Spleen (tissue), 7 donors: ENCODE results near the gene TRIM14.

Experiments
- POLR2A ChIP-seq, 3 donors: fragments of 450-650 bp; IDR thresholded peaks; one replicate each; pipeline ENCODE4 v1.5.1; 2017; ENCODE audit warnings: antibody characterized with exemption in 3 of 3, mild to moderate bottlenecking in 1 of 3
- TF ChIP-seq, protein P1 (sequence below), 11 experiments: fragments of 200-600 bp in 7 of 11; fragments of 450-650 bp in 4 of 11; sonication (generic) in 4 of 11; IDR thresholded peaks in 8 of 11; conservative IDR thresholded peaks in 3 of 11; 1 replicate in 7 of 11; 2 replicates in 4 of 11; pipeline versions ENCODE4 v1.4.0 to v1.8.0; 2016 to 2021; ENCODE audit warnings: antibody characterized with exemption in 11 of 11, inconsistent platforms in 4 of 11, mild to moderate bottlenecking in 1 of 11
- donor health status: DM: no; HTN: no; CAD: no; lungs with moderate emphysema.
- donor health status: DM: no; HTN: no; CAD: no.
- donor health status: DM: no; HTN: no; CAD: no.

- TF ChIP-seq, protein P1, sequence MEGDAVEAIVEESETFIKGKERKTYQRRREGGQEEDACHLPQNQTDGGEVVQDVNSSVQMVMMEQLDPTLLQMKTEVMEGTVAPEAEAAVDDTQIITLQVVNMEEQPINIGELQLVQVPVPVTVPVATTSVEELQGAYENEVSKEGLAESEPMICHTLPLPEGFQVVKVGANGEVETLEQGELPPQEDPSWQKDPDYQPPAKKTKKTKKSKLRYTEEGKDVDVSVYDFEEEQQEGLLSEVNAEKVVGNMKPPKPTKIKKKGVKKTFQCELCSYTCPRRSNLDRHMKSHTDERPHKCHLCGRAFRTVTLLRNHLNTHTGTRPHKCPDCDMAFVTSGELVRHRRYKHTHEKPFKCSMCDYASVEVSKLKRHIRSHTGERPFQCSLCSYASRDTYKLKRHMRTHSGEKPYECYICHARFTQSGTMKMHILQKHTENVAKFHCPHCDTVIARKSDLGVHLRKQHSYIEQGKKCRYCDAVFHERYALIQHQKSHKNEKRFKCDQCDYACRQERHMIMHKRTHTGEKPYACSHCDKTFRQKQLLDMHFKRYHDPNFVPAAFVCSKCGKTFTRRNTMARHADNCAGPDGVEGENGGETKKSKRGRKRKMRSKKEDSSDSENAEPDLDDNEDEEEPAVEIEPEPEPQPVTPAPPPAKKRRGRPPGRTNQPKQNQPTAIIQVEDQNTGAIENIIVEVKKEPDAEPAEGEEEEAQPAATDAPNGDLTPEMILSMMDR (IDR thresholded peaks at IDR 0.05 in 8 of 11, conservative IDR thresholded peaks at IDR 0.05 in 3 of 11), result peak in 3 of 11 experiments; percentile 8 to 14 (median 13)
- no peak for TF ChIP-seq POLR2A (IDR thresholded peaks at IDR 0.05)
These were observed 80.1 kb downstream of the TRIM14 start for GRCh38 chr9:98038958-98039357.
